Measurements from ENCODE around the gene SAMD4B.

The SAMD4B gene

GRCh38 chr19:39428283-39429112, 86.3 kb downstream of the SAMD4B start:
- H3K4me3 ChIP-seq (ENCODE audit: low read length) = no peak overlapping the region
- TF ChIP-seq ZNF274 (IDR thresholded peaks at IDR 0.05; ENCODE audit: low read depth, low read length) = no peak

- H3K4me3 ChIP-seq (ENCODE audit: low read length) = no peak overlapping the region
- TF ChIP-seq ZNF274 (IDR thresholded peaks at IDR 0.05; ENCODE audit: low read depth, low read length) = no peak
Measured at GRCh38 chr19:39430675-39431593, 88.7 kb downstream of the SAMD4B start.

- no peak for TF ChIP-seq ZNF274 (IDR thresholded peaks at IDR 0.05; ENCODE audit: low read depth, low read length)
- no peak overlapping the region for H3K4me3 ChIP-seq (ENCODE audit: low read length)
Measured at GRCh38 chr19:39432677-39433025, 90.4 kb downstream of the SAMD4B start.

- H3K4me3 ChIP-seq (ENCODE audit: low read length) = peak overlapping the region; percentile 94; the same call in 1 of the 2 replicates
- no peak for TF ChIP-seq ZNF274 (IDR thresholded peaks at IDR 0.05; ENCODE audit: low read depth, low read length)
Measured at GRCh38 chr19:39433480-39434079, 91.4 kb downstream of the SAMD4B start.

GRCh38 chr19:39434123-39435076, 92.2 kb downstream of the SAMD4B start:
- peak overlapping the region; percentile 94 for H3K4me3 ChIP-seq (ENCODE audit: low read length)
- TF ChIP-seq ZNF274 (IDR thresholded peaks at IDR 0.05; ENCODE audit: low read depth, low read length) = no peak

Measured in GM08714 (cell line).